ENCODE results near the gene CALM1. TPM values are rescaled to one million over a fixed set of nuclear protein-coding genes. Genes with fewer than 3 reads are reported as not detected.

Gene CALM1
- total RNA-seq, 1 donor from 2014 or later = 634 TPM

Other genes starting within 250 kb of the CALM1 start
- gene PSMC1, start 140.5 kb upstream of the CALM1 start, total RNA-seq (ENCODE audit: unreplicated experiment) = 105 TPM
- 20.8 TPM for gene NRDE2, start 65.1 kb upstream of the CALM1 start, total RNA-seq (ENCODE audit: unreplicated experiment)